SKM-1 treated with dmso at 0.1 percent for 144 hours (cell line): ENCODE data around the gene TIMM10.

Experiments
- DNase-seq: peaks from one replicate; lab custom pipeline; 2025; ENCODE audit not compliant: unreplicated experiment; lab: John Stamatoyannopoulos, UW

The TIMM10 gene

GRCh38 chr11:57504511-57504910, 26.0 kb downstream of the TIMM10 start:
- DNase-seq: no peak

DNA sequence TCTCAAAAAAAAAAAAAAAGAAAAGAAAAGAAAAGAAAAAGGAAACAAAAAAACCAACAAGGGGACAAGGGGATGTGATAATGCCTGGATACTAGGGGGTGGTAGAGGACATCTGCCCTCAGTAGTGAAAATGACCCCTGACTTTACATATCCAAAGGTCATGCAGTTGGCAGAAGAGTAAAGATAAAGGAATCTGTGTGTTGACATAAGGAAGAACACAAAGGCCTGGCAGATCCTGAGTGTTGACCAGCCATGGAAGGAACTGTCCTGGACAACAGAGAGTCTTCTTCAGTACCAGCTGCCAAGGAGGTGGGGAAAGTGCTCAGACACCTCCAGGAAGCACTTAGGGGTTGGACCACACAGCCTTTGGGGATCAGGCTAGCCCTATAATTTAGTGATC, 27.7 kb downstream of the TIMM10 start:
- no peak for DNase-seq

GRCh38 chr11:57502376-57502775, 28.2 kb downstream of the TIMM10 start:
- DNase-seq: no peak

DNA sequence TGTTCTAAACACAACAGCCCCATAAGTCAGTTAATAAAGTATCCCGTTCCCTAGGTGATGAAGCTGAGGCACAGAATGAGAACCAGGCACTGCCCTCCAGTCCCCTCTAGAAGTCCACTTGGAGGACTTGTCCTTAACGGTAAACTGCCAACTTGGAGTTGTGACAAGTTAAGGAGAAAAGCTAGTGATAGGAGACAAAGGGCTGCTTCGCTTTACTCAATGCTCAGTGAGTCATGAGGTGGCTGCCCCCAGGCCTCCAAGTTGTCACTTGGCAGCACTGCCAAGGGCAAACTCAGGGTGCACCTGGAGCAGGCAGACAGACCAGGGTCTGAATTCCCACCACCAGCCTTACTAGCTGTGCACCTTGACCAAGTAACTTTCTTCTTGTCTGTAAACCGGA, 28.6 kb downstream of the TIMM10 start:
- no peak for DNase-seq

DNA sequence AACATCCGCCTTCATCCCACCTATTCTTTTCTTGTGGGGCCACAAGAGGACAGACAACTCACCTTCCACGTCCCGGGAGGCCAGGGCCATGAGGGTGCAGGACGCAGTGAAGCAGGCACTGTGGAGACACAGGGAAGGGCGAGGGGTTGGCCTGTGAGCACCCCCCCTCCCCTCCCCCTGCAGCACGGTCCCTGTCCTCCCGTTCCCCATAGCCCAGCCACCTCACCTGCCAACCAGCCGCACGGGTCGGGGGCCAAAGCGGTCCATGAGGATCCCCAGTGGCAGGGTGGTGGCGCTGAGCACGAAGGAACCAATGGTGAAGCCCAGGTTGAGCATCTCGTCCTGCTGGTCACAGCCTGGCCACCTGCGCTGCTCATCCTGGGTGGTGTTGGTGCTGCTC, 29.6 kb downstream of the TIMM10 start:
- no peak for DNase-seq

DNA sequence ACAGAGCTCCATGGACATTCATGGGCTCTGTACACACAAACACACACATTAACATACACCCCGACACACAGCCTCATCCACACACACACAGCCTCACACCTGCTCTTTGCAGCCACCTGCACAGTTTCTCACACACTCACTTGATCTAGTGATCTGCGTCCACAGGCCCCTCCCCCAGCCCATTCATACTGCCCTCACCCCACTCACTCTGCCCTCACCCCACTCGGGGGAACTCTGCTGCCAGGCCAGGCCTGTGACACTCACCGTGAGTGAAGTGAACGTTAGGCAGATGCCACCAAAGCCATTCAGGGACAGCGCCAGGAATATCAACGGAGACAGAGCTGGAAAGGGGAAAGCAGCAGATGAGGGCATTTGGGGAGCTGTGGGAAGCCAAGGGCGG, 30.0 kb downstream of the TIMM10 start:
- no peak for DNase-seq

DNA sequence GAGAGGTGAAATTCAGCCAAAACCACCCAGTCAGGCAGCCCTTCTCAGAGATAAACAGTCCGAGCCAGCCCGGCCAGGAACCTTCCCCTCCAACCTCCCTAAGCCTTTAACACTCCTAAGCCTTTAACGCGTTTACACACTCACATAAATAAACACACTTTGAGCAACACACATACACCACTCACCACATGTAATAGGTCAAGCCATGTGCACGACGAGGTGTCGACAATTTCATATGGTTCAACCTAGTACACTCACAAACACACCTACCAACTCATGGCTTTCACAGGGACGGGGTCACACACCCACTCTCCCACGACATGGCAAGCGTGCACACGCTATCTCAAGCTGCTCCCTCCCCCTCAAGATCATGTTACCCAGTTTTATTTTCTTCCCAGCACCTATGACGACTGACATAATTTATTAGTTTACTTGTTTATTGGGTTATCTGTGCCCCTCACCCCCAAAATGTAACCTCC, 30.5 kb downstream of the TIMM10 start:
- no peak for DNase-seq

DNA sequence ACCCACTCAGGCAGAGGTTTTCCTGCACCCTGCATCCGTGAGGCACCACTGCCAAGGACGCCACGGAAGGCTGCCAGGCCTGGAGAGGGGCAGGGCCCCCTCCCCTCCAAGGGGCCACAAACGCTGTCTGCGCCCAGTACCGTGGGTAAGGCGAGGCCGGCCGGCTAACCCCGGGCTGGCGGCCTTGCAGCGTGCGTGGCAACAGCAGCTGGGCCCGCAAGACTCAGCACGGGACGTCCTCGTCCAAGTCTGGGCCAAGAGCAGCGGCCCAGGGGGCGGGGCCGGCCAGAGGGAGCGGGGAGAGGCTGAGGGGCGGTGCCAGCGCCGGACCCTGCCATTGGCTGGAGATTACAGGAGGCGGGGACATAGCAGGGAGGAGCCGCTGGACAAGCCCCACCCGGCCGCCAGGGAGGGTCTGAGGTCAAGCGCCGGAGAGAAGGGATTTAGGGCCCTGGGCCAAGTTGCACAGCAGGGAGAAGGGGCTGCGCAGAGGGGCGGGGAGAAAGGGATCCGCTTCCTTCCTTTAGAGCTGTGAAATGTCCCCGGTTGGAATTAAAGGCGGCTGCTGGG, 31.1 kb downstream of the TIMM10 start:
- DNase-seq: no peak

- no peak for DNase-seq
Observed at GRCh38 chr11:57498540-57498939, 32.0 kb downstream of the TIMM10 start.

DNA sequence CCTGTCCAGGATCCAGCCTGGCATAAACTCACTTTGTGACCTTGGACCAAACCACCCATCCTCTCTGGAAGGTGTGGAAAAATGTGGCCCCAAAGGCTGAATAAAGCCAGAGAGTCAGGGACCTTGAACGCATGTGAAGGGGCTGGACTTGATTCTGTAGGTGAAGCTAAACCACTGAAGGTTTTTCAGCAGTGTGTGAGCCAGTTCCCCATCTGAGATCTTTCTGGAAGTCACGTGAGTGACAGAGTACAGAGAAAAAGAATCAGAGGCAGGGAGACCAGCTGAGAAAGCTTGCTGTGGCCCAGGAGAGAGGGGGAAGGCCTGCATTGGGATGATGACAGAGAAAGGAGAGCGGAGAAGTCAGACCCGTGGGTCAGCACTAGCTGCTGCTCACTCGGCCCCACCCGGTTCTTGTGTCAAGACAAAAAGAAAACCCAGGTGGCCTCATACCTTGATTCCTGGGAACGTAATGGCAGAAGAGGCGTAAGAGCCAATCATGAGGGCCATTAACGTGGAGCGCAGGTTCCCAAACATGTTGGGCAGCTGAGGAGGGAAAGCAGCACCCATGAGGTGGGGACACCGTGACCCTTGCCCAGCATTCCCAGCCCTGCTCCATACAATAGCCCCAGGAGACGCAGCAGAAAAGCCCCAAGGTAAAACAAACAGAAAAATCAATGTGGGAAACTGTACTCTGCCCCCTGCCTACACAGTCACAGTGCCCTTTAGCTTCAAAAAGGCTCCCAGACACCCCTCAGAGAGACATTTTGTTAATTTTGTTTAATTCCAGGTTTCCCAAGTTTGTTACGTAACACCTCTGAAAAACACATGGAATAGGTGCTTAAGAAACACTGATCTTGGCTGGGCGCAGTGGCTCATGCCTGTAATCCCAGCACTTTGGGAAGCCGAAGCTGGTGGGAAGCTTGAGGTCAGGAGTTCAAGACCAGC, 33.0 kb downstream of the TIMM10 start:
- DNase-seq: no peak

- DNase-seq: no peak
Observed at GRCh38 chr11:57496109-57496820, 34.3 kb downstream of the TIMM10 start.

DNA sequence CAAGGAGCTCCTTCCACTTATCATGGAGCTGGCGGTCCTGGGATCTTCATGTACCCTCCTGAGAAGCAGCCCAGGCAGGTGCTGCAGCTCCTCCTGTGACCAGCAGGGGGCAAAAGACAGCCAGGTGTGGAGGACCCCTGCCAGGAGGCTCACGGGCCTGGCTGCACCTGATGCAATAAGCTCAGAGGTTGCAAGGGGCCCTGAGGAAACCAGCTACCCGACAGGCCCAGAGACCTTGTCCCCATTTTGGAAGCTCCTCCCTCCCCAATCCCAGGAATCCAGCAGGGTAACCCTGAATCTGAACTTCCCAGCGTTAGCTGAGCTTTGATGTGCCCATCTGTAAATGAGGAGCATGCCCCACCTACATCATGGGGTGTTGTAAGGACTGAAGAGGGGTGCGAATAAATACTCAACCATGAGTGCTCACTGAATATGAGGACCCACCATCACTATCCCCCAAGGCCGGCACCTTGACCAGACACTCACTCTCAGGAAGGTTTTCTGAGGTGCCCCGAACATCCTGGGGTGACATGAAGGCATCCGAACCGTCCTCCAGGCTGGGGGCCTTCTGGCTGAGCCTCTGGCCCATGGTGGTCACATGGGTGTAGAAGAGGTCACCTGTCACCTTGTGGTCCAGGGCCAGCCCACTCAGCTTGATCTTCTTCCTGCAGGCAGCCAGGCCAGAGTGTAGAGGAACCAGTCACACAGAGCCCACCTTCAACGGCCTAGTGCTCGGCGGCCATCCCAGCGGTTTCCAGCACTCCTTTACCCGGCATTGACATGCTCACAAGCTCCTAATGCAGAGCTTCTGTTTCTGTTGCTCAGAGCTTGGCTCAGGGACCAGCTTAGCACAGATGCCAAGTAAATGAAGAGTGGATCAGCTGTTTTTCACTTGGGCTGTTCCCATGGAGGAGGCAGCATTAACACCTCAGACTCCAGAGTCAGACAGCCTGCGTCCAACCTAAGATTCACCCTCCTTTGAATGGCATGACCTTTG, 36.7 kb downstream of the TIMM10 start:
- peak; percentile 5 for DNase-seq

GRCh38 chr11:57491371-57492061, 39.0 kb downstream of the TIMM10 start:
- peak; percentile 58 for DNase-seq

DNA sequence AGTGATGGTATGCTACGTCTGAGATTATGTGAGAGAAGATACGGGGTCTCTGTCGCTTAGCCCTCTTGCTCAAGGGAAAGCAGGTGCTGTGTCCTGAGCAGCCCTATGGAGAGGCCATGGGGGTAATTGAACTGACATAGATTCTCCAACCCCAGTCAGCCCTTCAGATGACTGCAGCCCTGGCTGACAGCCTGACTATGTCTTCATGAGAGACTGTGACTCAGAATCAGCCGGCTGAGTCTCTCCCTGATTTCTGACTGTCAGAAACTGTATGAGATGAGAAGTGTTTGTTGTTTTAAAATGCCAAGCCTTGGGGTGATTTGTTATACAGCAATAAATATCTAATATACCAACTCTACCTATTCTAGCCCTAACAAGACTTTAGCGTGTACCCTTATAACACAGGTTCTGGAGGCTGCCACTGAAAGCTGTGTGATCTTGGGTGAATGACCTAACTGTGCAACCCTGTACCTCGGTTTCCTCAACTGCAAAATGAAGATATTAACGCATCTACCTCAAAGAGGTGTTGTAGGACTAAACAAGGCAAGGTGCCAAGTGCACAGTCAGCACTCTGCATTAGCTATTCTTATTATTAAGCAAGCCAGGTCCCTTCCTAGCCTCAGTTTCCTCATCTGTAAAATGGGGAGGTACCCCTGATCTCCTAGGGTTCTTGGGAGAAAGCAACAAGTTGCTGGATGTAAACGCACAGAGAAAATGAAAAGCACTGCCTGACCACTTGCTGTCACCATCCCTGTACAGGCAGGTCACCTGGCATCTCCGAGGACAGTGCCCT, 39.9 kb downstream of the TIMM10 start:
- no peak for DNase-seq

DNA sequence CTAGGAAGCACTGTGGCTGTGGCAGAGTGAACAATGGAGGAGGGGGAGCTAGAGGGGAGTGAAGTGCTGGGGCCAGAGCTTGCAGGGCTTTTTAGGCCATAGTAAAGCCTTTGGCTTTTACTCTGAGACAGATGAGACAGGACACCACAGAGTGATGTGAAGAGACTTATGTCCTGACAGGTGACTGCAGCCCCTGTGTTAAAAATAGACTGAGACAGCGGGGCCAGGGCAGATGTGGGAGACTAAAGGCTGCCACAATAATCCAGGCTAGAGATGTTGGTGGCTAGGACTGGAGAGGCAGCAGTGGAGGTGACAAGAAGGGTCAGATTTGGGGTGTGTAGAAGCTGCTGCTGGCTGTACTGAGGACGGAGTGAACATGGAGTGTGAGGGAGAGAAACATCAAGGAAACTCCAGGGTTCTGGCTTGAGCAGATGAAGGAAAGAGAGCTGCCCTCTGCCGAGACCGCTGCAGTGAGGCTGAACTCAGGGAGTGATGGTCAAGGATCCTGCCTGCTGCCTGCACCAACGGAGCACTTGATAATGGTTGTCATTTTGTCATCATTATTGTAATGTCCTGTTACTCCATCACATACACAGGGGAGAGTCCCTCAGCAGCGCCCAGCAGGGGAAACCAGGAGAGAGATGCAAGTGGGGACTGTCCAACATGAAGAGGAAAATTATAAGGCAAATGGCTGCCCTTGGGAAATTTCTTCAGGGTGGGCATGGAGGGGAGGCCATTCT, 42.5 kb downstream of the TIMM10 start:
- DNase-seq: no peak

- DNase-seq: no peak
Observed at GRCh38 chr11:57487021-57487778, 43.4 kb downstream of the TIMM10 start.

DNA sequence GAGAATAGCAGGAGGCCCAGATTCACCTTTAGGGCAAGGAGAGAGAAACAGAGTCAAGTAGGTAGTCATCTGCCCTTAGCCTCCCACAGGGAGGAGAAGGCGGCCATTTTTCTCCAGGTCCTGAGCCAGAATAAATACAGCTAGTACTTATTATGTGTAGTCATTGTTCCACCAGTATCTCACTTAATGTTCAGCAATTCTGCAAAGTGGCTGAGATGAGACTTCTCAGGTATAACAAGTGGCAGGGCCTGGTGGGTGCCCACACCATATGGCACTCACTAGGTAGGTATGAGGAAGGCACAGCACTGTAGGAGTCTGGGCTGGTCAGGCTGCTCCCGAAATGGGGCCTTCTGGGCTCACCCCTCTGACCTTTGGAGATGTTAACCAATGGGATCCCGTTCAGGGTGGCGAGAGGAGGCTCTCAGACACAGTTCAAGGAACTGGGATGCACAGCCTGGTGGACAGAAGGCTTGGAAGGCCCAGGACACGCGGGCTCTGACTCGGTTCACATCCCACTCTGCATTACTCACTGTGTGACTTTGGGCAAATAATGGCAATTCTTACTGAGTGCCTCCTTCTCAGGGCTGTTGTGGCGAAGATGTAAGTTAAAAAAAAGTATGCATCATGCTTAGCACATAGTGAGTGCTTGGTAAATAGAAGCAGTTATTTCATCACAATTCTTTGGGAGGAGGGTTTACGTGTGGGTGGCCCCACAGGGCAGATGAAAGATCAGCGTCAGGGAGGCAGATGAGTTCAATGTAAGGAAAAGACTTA, 45.1 kb downstream of the TIMM10 start:
- peak; percentile 29 for DNase-seq
